Measurements from ENCODE around the gene TFDP2.

- TF ChIP-seq CTCF (IDR thresholded peaks at IDR 0.05) (no peak), EZH2 (IDR thresholded peaks at IDR 0.05; ENCODE audit: borderline replicate concordance, insufficient read depth, low read depth, low read length, poor library complexity, severe bottlenecking) (no peak)
These were observed 177.8 kb downstream of the TFDP2 start for GRCh38 chr3:141971571-141971970.
